Activated naive CD4-positive, alpha-beta T cell treated with anti-CD3 and anti-CD28 coated beads, Interleukin-2, amount 50 U/mL, for 24 hours (primary cell): Measurements from ENCODE around the gene FOXP1.

Experiments
- H3K27ac Mint-ChIP-seq: one replicate; pipeline ENCODE4 v1.8.0; 2021; ENCODE audit warnings: mild to moderate bottlenecking, mixed read lengths
- H3K27me3 Mint-ChIP-seq: one replicate; pipeline ENCODE4 v1.8.0; 2021; ENCODE audit warnings: mixed read lengths
- H3K36me3 Mint-ChIP-seq: one replicate; pipeline ENCODE4 v1.8.0; 2021; ENCODE audit warnings: mixed read lengths
- H3K4me1 Mint-ChIP-seq: one replicate; pipeline ENCODE4 v1.8.0; 2021; ENCODE audit warnings: mixed read lengths
- H3K4me3 Mint-ChIP-seq: one replicate; pipeline ENCODE4 v1.8.0; 2021; ENCODE audit warnings: mild to moderate bottlenecking, mixed read lengths
- H3K9me3 Mint-ChIP-seq: one replicate; pipeline ENCODE4 v1.8.0; 2021; ENCODE audit warnings: mixed read lengths

FOXP1 gene

GRCh38 chr3:71083726-71084131 lies 499.8 kb downstream of the FOXP1 start:
- H3K27ac Mint-ChIP-seq = peak overlapping the region; percentile 98
- H3K9me3 Mint-ChIP-seq = no peaks in the 10 kb centered on the region
- peak overlapping the region; percentile 76 for H3K4me3 Mint-ChIP-seq
- H3K36me3 Mint-ChIP-seq = peaks cover 31% of the 10 kb centered on the region
- no peaks in the 10 kb centered on the region for H3K27me3 Mint-ChIP-seq
- H3K4me1 Mint-ChIP-seq = peaks cover 93% of the 10 kb centered on the region

DNA sequence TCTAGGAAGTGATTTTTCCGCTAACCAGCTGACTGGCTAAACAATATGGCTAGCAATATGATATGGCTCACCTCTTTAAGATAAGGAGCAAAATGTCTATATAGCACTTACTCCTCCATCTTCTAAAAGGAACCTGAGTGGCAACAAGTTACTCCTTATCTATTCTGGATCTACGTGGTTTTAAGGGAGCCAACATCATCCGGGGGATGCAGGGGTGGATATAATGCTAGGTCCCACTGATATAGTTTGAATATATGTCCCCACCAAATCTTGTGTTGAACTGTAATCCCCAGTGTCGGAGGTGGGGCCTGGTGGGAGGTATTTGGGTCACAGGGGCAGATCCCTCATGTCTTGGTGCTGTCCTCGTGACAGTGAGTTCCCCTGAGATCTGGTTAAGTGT lies 500.7 kb downstream of the FOXP1 start:
- Mint-ChIP-seq H3K27me3 (no peaks in the 10 kb centered on the region), H3K4me3 (peak overlapping the region; percentile 37), H3K9me3 (no peaks in the 10 kb centered on the region), H3K4me1 (peaks cover 93% of the 10 kb centered on the region), H3K36me3 (peaks cover 30% of the 10 kb centered on the region), H3K27ac (peak overlapping the region; percentile 98)

GRCh38 chr3:71080517-71081083 lies 502.9 kb downstream of the FOXP1 start:
- H3K4me3 Mint-ChIP-seq = peak overlapping the region; percentile 71
- H3K9me3 Mint-ChIP-seq = peaks cover 4% of the 10 kb centered on the region
- H3K27me3 Mint-ChIP-seq = no peaks in the 10 kb centered on the region
- H3K27ac Mint-ChIP-seq = peak overlapping the region; percentile 85
- H3K36me3 Mint-ChIP-seq = peaks cover 32% of the 10 kb centered on the region
- H3K4me1 Mint-ChIP-seq = peaks cover 95% of the 10 kb centered on the region

- Mint-ChIP-seq H3K27ac (peak overlapping the region; percentile 85), H3K27me3 (no peaks in the 10 kb centered on the region)
Measured at GRCh38 chr3:71078723-71079525, 504.6 kb downstream of the FOXP1 start.

DNA sequence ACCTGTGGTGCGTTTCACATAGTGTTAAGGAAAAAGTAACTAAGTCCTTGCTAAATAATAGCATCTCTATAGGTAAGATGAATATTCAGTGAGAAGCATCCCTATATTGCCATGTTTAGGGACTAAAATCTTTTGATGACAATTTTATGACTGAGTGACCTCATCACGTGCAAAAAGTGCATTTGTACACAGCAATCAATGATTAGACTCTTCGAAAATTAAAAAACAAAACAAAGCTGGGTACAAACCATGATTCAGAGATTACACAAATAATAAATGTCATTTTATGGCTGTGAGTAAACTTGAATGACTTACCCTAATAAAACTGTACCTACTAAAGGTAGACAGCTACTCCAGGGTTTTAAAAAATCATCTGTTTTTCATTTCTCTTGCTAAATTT lies 505.3 kb downstream of the FOXP1 start:
- H3K4me3 Mint-ChIP-seq = peak overlapping the region; percentile 71
- peaks cover 4% of the 10 kb centered on the region for H3K9me3 Mint-ChIP-seq

More at GRCh38 chr3:71078723-71079525, 504.6 kb downstream of the FOXP1 start:
- H3K36me3 Mint-ChIP-seq = peaks cover 32% of the 10 kb centered on the region
- H3K9me3 Mint-ChIP-seq = peaks cover 4% of the 10 kb centered on the region
- H3K4me1 Mint-ChIP-seq = peaks cover 94% of the 10 kb centered on the region
- peak overlapping the region; percentile 71 for H3K4me3 Mint-ChIP-seq

DNA sequence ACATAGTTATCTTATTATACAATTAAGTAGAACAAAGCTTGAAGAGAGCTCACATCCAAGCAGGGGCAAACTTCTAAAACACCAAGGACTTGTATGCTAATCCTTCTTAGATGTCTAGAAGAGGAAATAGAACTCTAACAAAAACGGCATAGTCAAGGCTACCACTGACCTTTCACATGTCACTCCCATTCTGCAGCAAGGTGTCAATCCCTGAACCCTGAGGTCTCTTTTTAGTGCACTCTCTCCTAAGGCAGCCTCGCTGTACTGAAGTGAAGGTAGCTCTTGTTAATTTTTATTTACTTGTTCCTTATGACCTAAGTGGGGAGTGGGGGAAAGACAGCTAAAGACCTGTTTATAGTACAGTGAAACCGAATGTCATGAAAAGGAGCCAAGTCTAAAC lies 506.5 kb downstream of the FOXP1 start:
- Mint-ChIP-seq H3K36me3 (peaks cover 32% of the 10 kb centered on the region), H3K9me3 (peaks cover 4% of the 10 kb centered on the region), H3K27me3 (no peaks in the 10 kb centered on the region), H3K4me1 (peaks cover 97% of the 10 kb centered on the region), H3K4me3 (peak overlapping the region; percentile 60), H3K27ac (peak overlapping the region; percentile 85)

More for the DNA sequence above, 505.3 kb downstream of the FOXP1 start:
- Mint-ChIP-seq H3K36me3 (peaks cover 34% of the 10 kb centered on the region), H3K27ac (peak overlapping the region; percentile 85), H3K4me1 (peaks cover 94% of the 10 kb centered on the region), H3K27me3 (no peaks in the 10 kb centered on the region)

DNA sequence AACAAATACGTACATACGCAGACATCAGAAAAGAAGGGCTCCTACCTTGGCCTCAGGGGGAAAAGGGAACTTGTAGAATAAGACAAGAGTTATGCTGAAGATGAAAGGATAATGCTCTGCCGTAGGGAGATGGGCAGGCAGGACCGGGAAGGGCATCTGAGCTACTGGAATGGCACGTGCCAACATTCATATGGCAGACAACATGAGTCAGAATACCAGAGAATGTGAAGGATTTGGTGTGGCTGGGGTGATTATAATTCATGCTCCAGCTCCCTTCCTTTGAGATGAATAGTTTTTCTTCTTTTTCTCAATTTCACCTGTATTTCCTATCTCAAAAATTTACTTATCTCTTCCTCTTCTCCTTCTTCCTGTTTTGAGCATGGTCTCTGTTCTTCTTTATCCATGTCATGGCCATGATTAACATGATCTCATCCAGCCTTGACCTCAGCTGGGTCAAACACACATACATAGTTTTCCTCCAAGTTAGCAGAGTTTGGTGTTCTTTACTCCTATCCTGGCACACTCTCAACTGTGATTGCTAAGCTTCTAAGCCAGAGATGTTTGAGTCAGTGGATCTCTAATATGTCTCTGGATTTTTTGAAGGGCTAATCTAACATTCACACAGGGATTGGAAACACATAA lies 507.0 kb downstream of the FOXP1 start:
- Mint-ChIP-seq H3K4me3 (peak overlapping the region; percentile 60), H3K36me3 (peaks cover 32% of the 10 kb centered on the region), H3K9me3 (peaks cover 4% of the 10 kb centered on the region), H3K4me1 (peaks cover 97% of the 10 kb centered on the region), H3K27me3 (no peaks in the 10 kb centered on the region), H3K27ac (peak overlapping the region; percentile 85)

GRCh38 chr3:71075494-71075893 lies 508.0 kb downstream of the FOXP1 start:
- Mint-ChIP-seq H3K4me1 (peaks cover 97% of the 10 kb centered on the region), H3K4me3 (no peak overlapping the region), H3K36me3 (peaks cover 25% of the 10 kb centered on the region), H3K9me3 (peaks cover 4% of the 10 kb centered on the region), H3K27ac (peak overlapping the region; percentile 88), H3K27me3 (no peaks in the 10 kb centered on the region)

DNA sequence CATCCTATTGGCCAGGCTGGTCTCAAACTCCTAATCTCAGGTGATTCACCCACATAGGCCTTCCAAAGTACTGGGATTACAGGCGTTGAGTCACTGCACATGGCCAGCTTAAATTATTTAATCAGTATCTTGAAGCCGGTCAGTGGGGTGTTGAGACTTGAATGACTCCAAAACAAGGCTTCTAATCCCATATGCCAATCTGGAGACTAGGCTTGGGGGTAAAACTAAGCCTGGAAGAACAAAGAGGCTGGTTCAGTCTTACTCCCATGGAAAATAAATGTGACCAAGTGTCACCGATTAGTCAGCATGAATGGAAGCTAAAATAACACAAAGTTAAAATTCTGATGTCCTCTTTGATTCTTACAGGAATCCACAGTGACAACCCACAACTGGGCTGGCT lies 509.1 kb downstream of the FOXP1 start:
- Mint-ChIP-seq H3K27me3 (no peaks in the 10 kb centered on the region), H3K9me3 (peaks cover 4% of the 10 kb centered on the region), H3K4me1 (peaks cover 97% of the 10 kb centered on the region), H3K4me3 (no peak overlapping the region), H3K36me3 (peaks cover 21% of the 10 kb centered on the region), H3K27ac (peak overlapping the region; percentile 88)

GRCh38 chr3:71072986-71073385 lies 510.5 kb downstream of the FOXP1 start:
- Mint-ChIP-seq H3K27ac (peak overlapping the region; percentile 98), H3K9me3 (peaks cover 4% of the 10 kb centered on the region), H3K36me3 (peaks cover 19% of the 10 kb centered on the region), H3K4me1 (peaks cover 96% of the 10 kb centered on the region), H3K27me3 (no peaks in the 10 kb centered on the region), H3K4me3 (no peak overlapping the region)

DNA sequence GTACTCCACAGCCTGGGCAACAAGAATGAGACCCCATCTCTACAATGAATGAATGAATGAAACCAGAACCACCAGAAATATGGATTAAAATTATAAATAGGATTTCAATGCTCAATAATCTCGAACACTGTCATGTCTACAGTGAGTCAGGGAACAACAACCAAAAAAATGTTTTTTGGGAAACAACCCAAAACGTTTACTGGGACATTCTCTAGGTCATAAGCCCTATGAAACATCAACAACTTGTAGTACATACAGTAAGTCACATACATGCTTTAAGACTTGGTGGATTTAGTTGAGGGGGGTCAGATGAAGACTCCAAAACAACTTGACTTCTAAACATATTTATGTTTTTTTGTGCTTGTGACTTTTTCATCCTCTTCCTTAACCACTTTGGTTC lies 511.2 kb downstream of the FOXP1 start:
- peaks cover 19% of the 10 kb centered on the region for H3K36me3 Mint-ChIP-seq
- H3K4me1 Mint-ChIP-seq = peaks cover 96% of the 10 kb centered on the region
- peak overlapping the region; percentile 86 for H3K27ac Mint-ChIP-seq

DNA sequence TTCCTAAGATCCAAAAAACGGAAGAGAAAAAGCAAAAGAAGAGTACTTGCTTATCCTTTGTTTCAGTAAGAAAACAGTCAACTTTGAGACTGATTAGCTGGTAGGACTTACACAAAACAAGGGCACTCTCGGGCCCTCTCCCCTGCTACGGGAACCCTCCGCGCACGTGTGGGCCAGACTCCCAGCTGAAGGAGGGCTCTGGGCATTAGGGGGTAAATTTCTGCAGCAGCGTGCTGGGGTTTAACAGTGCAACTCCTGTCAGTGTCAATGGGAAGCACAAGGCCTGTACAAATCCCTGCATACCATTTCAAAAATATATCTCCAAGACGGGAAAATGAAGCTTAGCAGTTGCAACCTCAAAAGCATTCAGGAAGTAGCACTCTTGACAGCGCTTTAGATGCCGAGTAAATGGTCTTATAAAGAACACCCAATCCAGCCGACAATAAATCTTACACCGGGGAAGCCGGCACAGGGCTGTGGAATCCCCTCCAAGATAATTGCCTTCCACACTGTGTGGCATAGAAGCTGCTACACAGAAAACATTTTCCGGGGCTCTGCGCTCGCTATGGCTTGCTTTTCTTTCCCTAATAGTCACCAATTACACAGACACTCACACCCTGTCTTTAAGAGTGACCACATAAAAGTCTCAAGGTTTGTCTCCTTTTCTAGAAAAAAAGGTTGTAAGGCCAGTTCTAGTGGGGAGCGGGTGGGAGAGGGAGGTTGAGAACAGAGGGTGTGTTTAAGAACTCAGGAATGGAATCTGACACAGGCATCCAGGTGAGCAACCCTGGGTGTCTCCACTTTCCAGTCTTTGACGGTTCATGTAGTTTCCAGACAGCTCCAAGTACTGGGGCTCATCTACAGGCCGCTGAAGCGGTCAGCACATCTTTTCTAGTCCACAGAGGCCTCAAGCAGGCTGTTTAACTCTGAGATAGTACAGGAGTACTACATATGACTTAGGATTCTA lies 512.7 kb downstream of the FOXP1 start:
- Mint-ChIP-seq H3K27ac (peak overlapping the region; percentile 86), H3K27me3 (no peaks in the 10 kb centered on the region), H3K36me3 (peaks cover 14% of the 10 kb centered on the region), H3K9me3 (no peaks in the 10 kb centered on the region), H3K4me1 (peaks cover 94% of the 10 kb centered on the region), H3K4me3 (no peak overlapping the region)

More for the DNA sequence above, 511.2 kb downstream of the FOXP1 start:
- Mint-ChIP-seq H3K27me3 (no peaks in the 10 kb centered on the region), H3K4me3 (no peak overlapping the region), H3K9me3 (peaks cover 4% of the 10 kb centered on the region)

- no peaks in the 10 kb centered on the region for H3K9me3 Mint-ChIP-seq
- no peaks in the 10 kb centered on the region for H3K27me3 Mint-ChIP-seq
- peak overlapping the region; percentile 86 for H3K27ac Mint-ChIP-seq
- peaks cover 85% of the 10 kb centered on the region for H3K4me1 Mint-ChIP-seq
- H3K4me3 Mint-ChIP-seq = peak overlapping the region; percentile 11
- H3K36me3 Mint-ChIP-seq = peaks cover 11% of the 10 kb centered on the region
Measured at GRCh38 chr3:71069797-71070196, 513.7 kb downstream of the FOXP1 start.

DNA sequence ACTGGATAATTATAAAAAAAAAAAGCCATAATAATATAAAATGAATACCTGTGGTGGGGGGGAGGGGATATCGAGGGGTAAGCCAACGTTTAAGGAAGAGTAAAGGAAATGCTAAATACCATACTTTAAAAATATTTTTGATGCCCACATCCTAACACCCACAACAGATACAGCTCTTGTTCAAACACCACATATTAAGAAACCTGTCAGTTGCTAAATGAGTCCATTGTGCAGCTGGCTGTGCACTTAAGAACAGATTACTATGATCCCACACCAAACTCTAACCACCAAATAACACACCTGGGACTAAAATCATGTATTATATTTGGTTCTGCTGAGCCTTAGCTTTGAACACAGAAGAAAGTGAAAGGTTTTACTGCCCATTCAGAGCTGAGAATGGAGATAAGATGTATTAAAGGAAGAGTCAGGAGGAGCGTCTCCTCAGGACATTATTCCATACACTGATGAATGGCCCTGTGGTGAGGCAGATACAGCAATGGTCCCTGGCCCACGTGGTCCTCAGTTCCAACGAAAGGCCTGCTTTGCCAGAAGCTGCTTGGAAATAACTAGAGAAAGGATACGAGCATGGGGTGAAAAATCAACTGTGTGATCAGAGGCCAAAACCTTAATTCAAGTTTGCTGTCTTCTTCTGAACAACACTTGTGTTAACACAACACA lies 515.4 kb downstream of the FOXP1 start:
- Mint-ChIP-seq H3K9me3 (no peaks in the 10 kb centered on the region), H3K27ac (peak overlapping the region; percentile 97), H3K36me3 (peaks cover 3% of the 10 kb centered on the region), H3K4me1 (peaks cover 70% of the 10 kb centered on the region), H3K4me3 (peak overlapping the region; percentile 59), H3K27me3 (no peaks in the 10 kb centered on the region)
